GM18526 (cell line): ENCODE measurements around the gene NPFFR2.

Source experiments
- POLR2A ChIP-seq: IDR thresholded peaks from 3 replicates; pipeline ENCODE4 v1.6.1; 2011; ENCODE audit not compliant: insufficient read length; ENCODE audit errors: extremely low read depth

Gene NPFFR2

DNA sequence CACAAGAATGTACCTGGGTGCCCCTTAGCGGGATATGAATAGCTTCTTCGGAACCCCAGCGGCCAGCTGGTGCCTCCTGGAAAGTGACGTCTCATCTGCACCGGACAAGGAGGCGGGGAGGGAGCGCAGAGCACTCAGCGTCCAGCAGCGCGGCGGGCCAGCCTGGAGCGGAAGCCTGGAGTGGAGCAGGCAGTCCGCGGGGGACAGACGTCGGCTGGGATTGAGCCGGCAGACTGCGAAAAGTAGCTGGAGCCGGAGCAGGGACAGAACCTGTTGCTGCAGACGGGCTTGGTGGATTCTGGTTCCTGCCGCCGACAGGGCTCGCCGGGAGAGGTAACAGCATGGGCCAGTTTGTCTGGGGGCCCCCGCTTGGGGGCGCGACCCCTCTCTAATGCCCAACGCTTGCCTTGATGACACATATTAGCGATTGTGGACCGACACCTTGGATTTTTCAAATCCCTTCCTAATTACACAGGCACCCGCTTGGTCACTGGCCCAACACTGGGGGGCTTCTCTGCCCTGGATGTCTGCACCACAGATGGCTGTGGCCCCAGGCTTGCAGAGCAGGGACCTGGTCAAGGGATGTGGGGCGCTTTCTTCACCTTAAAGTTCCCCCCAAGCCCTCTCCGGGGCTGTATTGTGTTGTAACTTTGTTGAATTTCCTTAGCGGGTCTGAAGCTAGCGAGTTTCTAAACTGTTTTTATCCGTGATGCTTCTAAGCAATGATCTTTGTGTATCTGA lies at the start of gene NPFFR2:
TSS of gene NPFFR2 (plus strand) at position 133 of the 741 bp plus-strand sequence. CDS start 96,592 bp downstream, outside the sequence.
- TF ChIP-seq POLR2A, result no peak

DNA sequence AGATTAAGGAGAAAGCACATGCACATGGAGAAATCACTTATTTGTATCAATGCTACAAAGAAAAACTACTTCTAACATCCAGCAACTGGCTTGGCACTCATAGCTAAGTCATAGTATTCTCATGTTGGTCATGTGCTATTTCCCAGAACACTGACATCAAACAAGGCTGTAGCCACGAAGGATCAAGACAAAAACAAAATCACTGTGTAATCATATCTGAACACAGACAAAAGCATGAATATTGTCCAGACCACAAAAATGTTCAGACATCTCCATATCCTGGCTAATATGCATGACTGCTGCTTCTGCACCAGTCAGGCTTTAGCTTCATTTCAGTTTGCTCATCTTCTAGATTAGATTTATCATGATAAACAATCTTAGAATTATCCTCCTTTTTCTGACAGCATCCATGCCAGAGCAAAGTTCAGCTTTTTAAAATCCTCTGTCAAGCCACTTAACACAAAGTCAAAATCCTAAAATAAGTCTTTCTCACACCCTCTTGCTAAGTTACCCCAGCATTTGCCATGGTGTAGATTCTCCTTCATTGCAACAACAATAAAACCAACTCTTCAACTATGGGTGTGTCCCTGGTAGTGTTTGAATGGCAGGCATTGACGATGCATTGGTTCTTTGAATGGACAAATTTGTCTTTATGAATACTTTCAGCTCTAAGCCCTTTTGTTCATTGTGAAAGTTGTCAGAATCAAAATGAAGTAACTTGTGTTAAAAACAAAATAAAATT lies 39.1 kb upstream of the NPFFR2 start:
- TF ChIP-seq POLR2A, result no peak

DNA sequence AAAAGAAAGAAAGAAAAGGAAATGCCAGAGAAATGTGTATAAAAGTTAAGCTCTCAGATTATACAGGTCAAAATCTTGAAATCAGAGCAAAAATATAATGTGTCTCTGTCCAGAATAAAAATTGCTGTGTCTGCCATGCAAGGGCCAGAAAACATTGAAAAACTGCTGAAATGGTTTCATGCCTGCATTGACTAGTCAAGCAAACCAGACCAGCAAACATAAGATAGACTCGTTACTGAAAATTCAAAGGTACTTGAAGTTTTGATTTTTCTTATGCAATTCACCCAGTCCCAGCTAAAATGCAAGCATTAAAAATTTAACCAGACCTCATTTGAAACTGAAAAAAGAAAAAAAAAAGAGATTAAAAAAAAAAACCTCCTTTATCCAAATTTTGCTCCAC lies 37.2 kb upstream of the NPFFR2 start:
- no peak for TF ChIP-seq POLR2A

DNA sequence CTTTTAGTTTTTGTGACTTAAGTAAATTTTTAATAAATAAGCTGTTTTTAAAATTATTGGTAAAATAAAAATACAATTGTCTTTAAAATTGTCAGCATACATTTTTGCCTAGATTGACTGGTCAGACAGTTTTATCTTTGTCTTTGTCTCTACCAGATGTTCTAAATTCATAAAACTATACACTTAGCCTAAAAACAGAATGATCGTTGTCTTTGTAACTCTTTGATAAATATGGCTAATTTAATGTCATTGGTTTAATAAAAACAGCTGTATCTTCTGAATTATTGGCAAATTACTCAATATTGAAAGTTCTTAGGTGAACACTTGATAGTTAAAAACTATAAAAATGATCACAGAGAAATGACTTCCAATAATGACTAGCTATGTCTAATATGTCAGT lies 36.5 kb upstream of the NPFFR2 start:
- TF ChIP-seq POLR2A, result no peak

DNA sequence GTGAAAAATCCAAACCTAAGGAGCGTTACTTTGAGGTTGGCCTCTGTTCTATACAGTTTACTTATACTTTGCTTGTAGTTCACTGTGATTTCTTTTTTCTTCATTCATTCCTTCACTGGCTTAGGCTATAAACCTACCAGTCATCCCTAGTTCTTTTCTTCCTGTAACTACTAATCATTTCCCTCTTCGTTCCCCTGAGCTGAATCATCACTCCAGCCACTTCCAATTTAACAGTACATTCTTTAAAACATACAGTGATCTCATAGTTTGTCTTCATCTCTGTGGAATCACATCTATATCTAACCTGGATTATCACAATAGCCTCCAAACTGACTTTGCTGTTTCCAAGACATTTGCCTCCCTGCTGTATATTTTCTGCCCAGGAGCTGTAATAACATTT lies 25.2 kb upstream of the NPFFR2 start:
- TF ChIP-seq POLR2A, result no peak

DNA sequence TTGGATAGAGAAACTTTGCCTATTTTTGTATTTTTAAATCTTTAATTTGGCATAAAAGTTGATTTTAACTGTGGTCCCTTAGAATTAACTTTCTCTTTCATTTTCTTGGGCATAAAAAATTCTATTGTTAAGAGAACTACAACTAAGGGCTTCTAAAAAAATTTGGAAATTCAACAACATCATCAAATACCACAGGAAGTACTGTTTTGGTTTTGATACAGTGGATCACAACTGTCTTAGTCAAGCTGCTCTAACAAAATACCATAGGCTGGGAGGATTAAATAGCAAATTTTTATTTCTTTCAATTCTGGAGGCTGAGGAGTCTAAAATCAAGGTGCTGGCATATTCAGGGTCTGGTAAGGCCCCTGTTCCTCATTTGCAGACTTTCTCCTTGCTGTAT lies 19.9 kb upstream of the NPFFR2 start:
- TF ChIP-seq POLR2A, result no peak

DNA sequence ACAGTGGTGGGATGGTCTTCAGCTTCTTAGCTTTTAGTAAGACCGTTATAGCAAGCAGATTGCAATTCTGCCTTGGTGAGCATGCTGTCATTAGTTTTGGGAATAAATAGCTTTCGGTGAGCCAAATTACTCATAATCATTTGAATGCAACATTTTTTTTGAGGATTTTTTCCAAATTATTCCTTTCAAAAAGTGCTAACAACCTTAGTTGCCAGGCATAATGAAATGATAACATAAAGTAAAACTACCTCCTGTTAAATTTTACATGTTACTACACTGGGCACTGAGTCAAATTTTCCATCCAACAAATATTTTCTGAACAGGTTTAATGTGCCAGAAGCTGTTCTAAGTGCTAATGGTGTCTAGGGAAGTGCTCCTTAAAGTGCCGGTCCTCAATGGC lies 15.8 kb upstream of the NPFFR2 start:
- no peak for TF ChIP-seq POLR2A

DNA sequence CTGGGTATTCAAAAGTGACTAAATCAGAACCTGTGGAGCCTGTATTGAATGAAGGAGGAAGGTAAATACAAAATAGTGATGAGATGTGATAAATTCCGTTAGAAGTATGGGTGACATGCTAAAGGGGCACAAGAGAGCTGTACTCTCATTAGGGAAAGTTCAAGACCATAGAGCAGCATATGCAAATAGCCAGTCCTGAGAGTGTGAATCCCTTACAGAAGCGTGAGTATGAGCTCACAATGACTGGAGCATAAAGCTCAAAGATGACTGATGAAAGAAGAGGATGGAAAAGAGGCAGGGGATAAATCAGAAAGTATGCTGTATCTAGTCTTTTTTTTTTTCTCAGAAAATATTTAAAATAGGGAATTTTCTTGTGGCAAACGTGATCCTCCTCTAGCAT lies 12.1 kb upstream of the NPFFR2 start:
- TF ChIP-seq POLR2A, result no peak

DNA sequence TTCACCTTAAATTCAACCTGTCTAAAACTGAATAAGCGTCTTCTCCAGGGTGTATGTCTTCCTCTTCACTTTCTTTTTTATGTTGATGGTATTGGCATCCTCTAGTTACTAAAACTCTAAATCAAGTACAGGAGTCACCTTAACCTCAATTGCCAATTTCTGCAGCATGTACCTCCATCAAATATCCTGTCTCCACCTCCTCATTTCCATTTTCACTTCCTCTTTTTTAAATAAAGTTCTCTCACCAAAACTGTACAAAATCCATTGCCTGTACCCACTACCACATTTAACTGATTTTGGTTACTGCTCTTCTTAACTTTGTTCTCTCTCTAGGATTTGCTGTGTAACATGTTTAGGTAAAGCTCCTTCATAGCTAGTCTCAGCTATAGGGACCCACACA lies 9.2 kb upstream of the NPFFR2 start:
- TF ChIP-seq POLR2A, result no peak

DNA sequence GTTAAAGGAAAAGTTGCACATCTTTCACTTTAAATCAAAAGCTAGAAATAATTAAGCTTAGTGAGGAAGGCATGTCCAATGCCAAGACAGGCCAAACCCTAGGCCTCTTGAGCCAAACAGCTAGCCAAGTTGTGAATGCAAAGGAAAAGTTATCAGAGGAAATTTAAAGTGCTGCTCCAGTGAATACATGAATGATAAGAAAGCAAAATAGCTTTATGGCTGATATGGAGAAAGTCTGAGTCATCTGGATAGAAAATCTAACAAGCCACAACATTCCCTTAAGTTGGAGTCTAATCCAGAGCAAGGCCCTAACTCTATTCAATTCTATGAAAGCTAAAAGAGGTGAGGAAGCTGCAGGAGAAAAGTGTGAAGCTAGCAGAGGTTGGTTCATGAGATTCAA lies 23.8 kb downstream of the NPFFR2 start:
- no peak for TF ChIP-seq POLR2A

DNA sequence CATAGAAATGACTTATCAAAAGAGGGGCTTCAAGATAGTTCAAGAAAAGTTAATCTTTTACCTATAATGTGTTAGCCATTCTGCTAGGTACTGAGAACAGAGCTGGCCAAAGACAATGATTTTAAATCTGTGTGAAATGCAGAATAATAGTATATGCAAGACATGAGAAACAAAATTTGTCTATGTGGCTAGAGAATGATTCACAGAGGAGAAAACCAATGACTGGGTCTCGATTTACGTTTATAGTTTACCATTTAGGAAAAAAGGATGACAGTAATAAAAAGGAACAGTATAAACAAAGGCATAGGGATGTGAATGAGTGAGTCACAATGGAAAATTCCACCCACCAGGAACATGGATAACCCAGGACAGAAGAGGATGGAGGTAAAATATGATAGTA lies 31.9 kb downstream of the NPFFR2 start:
- no peak for TF ChIP-seq POLR2A

DNA sequence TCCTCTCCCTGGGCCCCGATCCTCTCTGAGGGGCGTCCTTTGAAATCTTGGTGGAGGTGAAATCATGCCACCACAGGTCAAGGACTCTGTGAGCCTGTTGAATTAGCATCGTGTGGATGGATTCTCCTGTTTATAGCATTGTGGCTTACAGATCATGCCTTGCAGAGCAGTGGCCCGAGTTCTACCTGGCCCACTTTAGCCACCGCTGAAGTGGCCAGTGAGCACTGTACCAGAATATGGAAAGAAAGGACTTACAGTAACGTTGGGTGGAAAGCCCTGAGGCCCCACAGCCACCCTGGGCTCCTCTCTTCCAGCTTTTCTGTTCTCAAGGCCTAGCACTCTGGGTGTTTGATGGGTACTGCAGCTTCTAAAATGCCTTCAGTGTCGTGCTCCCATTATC lies 35.3 kb downstream of the NPFFR2 start:
- TF ChIP-seq POLR2A, result no peak

DNA sequence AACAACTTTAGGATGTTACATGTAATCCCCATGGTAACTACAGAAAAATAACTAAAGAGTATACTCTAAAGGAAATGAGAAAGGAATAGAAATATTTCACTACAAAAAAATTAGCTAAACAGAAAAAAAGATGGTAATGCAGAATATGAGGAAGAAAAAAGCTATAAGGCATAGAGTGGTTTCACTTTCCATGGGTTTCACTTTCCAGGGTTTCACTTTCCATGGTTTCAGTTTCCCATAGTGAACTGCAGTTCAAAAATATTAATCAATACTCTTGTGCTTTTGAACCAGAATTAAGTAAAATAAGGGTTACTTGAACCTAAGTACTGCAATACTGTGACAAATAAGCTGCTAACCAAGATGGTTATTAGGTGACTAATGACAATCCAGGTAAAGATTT lies 42.0 kb downstream of the NPFFR2 start:
- no peak for TF ChIP-seq POLR2A

DNA sequence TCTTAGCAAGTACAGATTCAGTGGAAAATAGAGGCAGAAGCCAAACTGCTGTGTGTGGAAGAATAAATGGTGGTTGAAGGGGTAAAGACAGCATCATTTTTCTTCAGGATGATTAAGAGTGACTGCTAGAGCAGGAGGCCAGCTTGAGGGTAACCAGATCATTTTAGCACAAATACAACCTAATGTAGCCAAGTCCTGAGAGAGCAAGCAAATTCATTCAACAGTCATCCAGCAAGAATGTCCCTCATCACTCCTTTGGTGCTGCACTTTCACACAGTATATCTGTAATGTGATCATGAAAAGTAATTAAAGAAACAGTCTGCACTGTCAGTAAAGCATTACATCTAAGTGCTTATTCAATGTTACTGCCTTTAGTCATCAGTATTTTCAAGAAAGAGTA lies 44.8 kb downstream of the NPFFR2 start:
- no peak for TF ChIP-seq POLR2A

DNA sequence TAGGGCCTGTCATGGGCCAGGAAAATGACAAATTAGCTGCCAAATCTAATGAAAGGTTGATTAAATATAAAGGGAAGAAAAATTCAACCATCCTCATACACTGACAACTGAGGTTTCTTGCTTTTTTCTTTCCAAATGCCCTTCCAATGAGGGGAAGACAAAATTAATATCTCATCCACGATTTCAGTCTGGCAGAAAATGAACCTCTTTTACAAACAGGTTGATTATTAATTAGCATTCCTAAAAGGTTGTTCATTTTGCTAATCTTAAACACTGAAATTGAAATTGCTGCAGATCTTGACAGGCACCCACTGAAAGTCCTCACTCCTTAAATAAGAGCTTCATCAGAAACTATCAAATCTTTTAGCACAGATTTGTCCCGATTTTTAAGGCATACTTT lies 45.5 kb downstream of the NPFFR2 start:
- TF ChIP-seq POLR2A, result no peak

DNA sequence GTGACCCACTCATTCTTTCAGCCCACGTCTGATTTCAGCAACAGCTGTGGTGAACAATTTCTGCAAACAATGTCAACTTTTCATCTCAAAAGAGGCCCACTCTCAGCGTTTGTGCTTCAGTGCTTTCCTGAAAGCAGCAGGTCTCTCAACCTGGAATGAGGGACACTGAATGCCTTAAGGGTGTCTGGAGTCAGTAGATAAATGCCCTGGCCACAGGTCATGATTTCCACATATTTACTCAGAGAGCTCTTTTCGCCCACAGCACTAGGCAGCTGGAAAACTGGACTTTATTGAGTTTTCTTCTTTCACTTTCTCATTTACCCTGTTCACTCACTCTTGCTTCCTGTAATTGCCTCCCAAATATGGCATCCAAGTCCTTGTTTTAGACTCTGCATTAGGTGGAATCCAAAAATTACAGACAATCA lies 52.8 kb downstream of the NPFFR2 start:
- no peak for TF ChIP-seq POLR2A

DNA sequence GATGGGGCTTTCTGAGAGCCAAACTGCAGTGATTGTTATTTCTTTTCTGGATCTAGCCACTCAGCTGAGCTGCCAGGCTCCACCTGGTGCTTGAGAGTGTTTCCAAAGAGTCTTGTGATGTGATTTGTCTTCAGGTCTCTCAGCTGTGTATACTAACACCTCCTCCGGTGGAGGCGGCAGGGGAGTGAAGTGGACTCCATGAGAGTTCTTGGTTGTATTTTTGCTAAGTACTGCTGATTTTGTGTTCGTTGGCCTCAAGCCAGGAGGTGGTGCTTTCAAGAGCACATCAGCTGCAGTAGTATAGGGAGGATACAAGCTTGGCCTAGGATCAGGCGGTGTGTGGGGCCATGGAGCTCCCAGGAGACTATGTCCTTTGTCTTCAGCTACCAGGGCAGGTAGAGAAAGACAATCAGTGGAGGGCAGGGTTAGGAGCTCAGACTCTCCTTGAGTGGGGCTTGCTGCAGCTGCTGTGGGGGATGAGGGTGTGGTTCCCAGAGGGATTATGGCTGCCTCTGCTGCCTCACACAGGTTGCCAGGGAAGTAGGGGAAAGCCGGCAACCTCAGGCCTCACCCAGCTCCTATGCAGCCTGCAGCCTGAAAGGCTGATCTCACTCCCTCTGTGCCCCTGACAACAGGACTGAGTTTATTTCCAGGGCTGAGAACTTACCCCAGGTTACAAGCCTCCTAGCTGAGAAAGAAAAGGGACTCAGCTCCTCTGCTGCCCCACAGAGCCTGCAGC lies 62.4 kb downstream of the NPFFR2 start:
- no peak for TF ChIP-seq POLR2A

DNA sequence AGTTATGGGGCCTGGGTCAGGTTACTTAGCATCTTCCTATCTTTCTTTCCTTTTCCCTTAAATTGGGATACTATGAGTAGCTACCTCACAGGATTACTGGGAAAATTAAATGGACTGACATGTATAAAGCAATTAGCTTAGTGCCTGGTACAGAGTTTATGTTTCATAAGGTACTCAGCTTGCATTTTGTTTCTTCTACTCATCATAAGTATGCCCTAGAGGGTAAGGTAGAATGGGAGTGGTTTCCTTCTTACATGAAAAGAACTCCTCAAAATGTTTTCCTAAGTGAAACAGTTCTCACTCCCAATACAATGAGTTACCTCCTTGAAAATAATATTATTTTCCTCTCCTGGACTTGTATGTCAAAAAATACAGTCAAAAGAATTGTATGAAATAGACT lies 75.7 kb downstream of the NPFFR2 start:
- no peak for TF ChIP-seq POLR2A
